Urinary bladder (tissue), 4 donors: ENCODE data around the gene HOXD1. TPM values are rescaled to one million over a fixed set of nuclear protein-coding genes. Genes with fewer than 3 reads are reported as not detected.

Source experiments
- DNase-seq: peaks from one replicate; pipeline ENCODE4 v3.0.0-alpha.2; 2015; ENCODE audit errors: extremely low spot score
- H3K27ac ChIP-seq: one replicate; pipeline ENCODE4 v1.5.1; 2013; ENCODE audit warnings: low read depth, mild to moderate bottlenecking, moderate library complexity
- H3K36me3 ChIP-seq: one replicate; pipeline ENCODE4 v1.6.1; 2013; ENCODE audit warnings: mild to moderate bottlenecking, moderate library complexity; ENCODE audit not compliant: insufficient read depth
- H3K4me1 ChIP-seq: one replicate; pipeline ENCODE4 v1.6.1; 2013; ENCODE audit warnings: mild to moderate bottlenecking, moderate library complexity; ENCODE audit not compliant: insufficient read depth
- H3K4me3 ChIP-seq: one replicate; pipeline ENCODE4 v1.5.1; 2013; ENCODE audit warnings: low read depth, low read length
- WGBS: extraction: QIAGEN DNeasy Blood & Tissue Kit; methylation state at CpG from one replicate; pipeline ENCODE4 v1.1.7; 2013; 5-methylcytosine and 5-hydroxymethylcytosine counted together
- polyA plus RNA-seq: library from polyadenylated mRNA; stranded (reverse); fragments of 200-250 nt; gene quantifications from one replicate; pipeline ENCODE4 v1.2.3, GENCODE V29; 2013
- total RNA-seq: library from RNA; depleted of rRNA; stranded (reverse); fragments of >200 nt; gene quantifications from one replicate; pipeline ENCODE4 v1.2.3, GENCODE V29; 2014
- donor health status: healthy with polysubstance abuse.
- donor health status: healthy.

HOXD1 gene
- total and polyA plus RNA-seq, 2 donors, result 0.90 to 1.4 TPM

DNA sequence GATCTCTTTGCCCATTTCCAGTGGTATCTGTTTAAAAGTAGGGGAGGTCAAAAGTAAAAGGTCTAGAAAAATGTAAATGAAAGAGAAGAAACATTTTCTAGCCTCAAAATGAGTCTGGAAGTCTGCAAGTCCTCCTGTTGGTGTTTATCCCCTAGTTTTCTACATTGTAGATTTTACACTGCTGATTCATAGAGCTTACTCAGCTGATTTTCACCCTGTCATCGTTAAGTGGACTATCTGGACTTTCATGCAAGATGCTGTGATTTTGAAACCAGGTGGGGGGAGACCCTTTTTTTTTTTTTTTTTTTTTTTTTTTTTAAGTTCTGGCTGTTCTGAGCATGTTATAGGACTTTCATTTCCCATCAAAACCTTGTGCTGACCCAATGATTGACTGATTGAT lies 21.1 kb upstream of the HOXD1 start:
- Histone ChIP-seq H3K27ac (no peak overlapping the region), H3K4me3 (no peak overlapping the region), H3K4me1 (no peaks in the 10 kb centered on the region), H3K36me3 (no peaks in the 10 kb centered on the region)
- DNase-seq, result no peak
- WGBS, result 73% methylated on average over 1 of the region's 1 CpG

- H3K4me1 ChIP-seq, result no peaks in the 10 kb centered on the region
- DNase-seq, result no peak
- H3K27ac ChIP-seq, result no peak overlapping the region
- 77% methylated on average over 5 of the region's 5 CpGs for WGBS
- H3K36me3 ChIP-seq, result no peaks in the 10 kb centered on the region
- no peak overlapping the region for H3K4me3 ChIP-seq
Observed at GRCh38 chr2:176169181-176169580, 19.3 kb upstream of the HOXD1 start.

DNA sequence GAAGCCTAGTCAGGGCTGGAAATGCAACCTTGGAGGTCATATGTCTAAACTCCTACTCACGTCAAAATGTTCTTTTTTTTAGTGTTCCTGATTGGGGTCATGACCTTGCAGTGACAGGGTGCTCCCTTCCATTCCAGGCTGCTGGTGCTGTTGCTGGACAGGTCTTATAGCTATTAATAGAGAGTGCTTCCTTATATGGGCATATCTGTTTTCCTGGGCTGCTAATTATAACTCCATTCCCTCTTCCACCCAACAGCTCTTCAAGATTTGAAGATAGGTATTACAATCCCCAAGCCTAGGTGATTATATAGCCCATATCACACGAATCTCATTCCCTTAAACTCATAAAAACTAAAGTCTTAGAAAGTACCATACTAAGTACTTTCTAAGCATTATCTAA lies 18.8 kb upstream of the HOXD1 start:
- no peak for DNase-seq
- WGBS, result 69% methylated on average over 2 of the region's 2 CpGs

DNA sequence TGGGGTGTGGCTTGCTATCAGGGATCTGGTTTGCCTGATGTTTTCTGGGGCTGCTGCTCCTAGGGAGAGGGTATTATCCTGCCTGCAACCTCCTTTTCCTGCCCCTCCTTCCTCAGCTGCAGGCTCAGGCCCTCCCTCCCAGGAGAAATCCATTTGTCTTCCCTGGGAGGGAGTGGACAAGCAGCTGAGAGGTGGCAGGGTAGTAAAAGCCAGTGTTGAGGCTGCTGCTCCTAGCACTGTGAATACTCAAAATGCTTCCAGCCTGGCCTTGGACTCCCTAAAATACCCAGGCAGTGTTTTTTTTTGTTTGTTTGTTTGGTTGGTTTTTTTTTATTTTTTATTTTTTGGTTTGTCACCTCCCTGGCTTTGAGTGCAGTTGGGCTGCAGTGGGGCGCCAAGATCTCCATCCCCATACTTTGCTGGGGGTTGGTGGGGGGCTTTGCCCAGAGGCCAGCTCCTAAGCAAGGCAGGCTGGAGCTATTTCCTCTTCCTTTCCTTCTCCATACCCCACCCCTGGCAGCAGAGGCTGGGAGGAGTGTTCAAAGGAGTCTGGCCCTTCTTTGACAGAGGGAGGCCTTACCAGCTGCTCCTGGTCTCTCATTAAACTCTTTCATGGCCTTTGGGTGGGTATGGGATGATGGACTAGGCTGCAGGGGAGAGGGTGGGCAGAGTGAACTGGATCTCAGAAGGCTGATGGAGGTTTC lies 17.7 kb upstream of the HOXD1 start:
- Histone ChIP-seq H3K4me1 (no peaks in the 10 kb centered on the region), H3K27ac (no peak overlapping the region), H3K4me3 (no peak overlapping the region), H3K36me3 (no peaks in the 10 kb centered on the region)
- DNase-seq, result no peak
- WGBS, result 90% methylated on average over 1 of the region's 1 CpG

More for the DNA sequence above, 18.8 kb upstream of the HOXD1 start:
- Histone ChIP-seq H3K4me3 (no peak overlapping the region), H3K4me1 (no peaks in the 10 kb centered on the region), H3K36me3 (no peaks in the 10 kb centered on the region), H3K27ac (no peak overlapping the region)

- DNase-seq, result no peak
- no peaks in the 10 kb centered on the region for H3K36me3 ChIP-seq
- H3K4me3 ChIP-seq, result no peak overlapping the region
- 11% methylated on average over 51 of the region's 51 CpGs for WGBS
- H3K4me1 ChIP-seq, result no peaks in the 10 kb centered on the region
- H3K27ac ChIP-seq, result no peak overlapping the region
Observed at GRCh38 chr2:176171351-176172006, 17.0 kb upstream of the HOXD1 start.

GRCh38 chr2:176172007-176172894 lies 16.2 kb upstream of the HOXD1 start:
- Histone ChIP-seq H3K4me1 (no peaks in the 10 kb centered on the region), H3K36me3 (no peaks in the 10 kb centered on the region), H3K27ac (no peak overlapping the region), H3K4me3 (no peak overlapping the region)
- no peak for DNase-seq
- 22% methylated on average over 60 of the region's 60 CpGs for WGBS

DNA sequence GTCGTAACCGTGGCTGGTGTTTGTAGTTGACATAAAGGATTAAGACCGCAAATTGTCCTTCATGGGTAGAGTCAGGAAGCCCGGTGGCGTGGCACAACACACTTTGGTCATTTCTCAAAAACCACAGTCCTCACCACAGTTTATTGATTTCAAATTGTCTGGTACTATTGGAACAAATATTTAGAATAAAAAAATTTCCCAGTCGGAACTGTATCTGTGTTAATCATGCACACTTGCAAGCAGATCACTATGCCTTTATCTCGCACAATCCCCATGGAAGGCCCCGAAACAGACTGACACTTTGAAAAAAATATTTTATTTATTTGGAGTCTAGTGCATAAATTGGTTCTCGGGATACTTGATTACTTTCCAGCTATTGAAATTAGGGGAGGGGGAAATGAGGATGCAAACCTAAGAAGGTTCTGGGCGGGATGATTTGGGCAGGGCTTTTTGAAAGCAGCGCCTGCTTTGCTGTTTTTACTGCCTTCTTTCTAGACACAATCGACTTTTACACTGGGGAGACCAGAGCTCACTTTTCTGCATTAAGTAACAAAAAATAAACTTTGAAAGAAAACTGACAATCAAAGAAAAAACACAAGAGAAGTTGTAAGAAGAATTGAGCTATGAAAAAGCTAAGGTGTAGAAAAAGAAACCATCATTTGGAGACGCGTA lies 15.4 kb upstream of the HOXD1 start:
- H3K27ac ChIP-seq, result no peak overlapping the region
- H3K36me3 ChIP-seq, result no peaks in the 10 kb centered on the region
- no peaks in the 10 kb centered on the region for H3K4me1 ChIP-seq
- DNase-seq, result no peak
- WGBS, result 41% methylated on average over 14 of the region's 14 CpGs
- H3K4me3 ChIP-seq, result no peak overlapping the region

DNA sequence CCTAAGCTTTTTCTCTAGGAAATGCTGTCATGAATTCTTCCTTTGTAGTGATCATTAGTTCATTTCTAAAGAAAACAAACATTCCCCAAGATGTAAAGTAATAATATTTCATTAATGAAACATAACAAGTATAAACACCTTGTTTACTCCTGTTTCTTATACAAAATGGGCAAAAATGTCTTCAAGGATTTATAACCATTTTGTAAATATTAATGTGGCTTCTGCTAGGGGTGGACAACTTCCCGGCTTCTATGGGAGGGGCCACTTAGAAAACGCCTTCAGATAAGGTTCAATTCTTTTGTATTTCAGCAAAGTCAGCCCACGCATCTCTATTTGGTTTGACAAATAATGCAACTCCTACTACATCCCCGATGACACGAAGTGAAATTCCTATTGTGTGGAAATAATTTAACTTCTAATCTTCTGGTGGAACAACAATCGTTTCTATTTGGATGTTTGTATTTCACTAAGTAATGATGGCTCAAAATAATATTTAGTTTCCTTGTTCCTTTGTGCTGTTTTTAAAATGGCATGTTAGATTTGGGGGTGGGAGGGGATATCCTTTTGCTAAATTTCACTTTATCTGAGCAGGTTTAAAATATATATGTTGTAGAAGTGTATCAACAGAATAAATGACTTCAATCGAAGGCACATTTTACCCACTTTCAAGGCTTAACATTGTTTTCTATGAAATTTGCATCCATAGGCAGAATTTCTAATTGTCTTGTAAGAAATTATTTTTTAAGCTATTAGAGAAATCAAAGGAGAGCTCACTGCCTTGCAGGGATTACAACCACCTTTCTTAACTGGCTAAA lies 14.7 kb upstream of the HOXD1 start:
- Histone ChIP-seq H3K4me1 (no peaks in the 10 kb centered on the region), H3K36me3 (no peaks in the 10 kb centered on the region), H3K27ac (no peak overlapping the region), H3K4me3 (no peak overlapping the region)
- DNase-seq, result no peak
- 28% methylated on average over 7 of the region's 7 CpGs for WGBS

GRCh38 chr2:176174382-176174823 lies 14.1 kb upstream of the HOXD1 start:
- no peak overlapping the region for H3K27ac ChIP-seq
- H3K4me3 ChIP-seq, result no peak overlapping the region
- DNase-seq, result no peak
- WGBS, result 18% methylated on average over 14 of the region's 14 CpGs
- no peaks in the 10 kb centered on the region for H3K36me3 ChIP-seq
- no peaks in the 10 kb centered on the region for H3K4me1 ChIP-seq

GRCh38 chr2:176174824-176175708 lies 13.4 kb upstream of the HOXD1 start:
- no peak overlapping the region for H3K27ac ChIP-seq
- no peak overlapping the region for H3K4me3 ChIP-seq

DNA sequence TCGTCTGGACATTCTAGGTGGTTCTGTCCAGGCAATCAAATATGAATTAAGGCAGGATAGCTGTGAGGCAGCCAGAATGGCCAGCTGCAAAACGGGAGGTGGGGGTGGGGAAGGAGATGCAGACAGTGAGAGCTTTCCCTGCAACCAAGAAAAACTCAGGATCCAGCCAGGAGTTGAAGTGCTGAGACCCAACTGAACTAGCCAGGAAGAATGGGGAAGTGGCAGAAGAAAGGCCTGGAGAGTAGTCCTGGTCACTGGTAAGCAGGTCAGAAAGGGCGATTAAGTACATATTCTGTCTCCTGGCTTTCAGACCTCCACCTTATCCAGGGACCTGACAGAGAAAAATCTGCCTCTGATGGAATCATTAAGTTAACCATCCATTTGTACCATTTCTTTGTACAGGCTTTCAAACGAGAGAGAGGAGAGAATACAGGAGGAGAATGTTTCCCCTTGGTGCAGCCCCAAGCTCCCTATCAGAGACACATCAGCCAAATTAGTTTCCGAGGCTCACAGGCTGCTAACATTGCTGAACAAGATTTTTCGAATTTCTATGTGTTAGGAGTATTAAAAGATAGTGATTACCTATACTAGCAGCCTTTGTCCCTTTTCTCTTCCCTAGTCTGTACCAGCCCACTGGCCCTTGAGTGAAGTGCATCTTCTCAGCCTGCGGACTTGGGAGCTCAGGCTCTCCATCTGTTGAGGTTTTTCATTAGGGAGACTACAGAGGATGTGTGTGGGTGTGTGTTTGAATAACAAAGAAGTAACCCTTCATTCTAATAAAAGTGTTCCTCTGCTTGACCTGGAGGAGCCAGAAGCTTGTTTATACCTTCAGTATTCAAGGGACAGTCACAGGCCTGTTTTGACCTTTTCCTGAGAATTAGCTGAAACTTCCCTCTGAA lies 12.5 kb upstream of the HOXD1 start:
- no peak for DNase-seq
- 85% methylated on average over 7 of the region's 7 CpGs for WGBS
- H3K27ac ChIP-seq, result no peak overlapping the region
- H3K4me3 ChIP-seq, result no peak overlapping the region
- no peaks in the 10 kb centered on the region for H3K4me1 ChIP-seq
- H3K36me3 ChIP-seq, result no peaks in the 10 kb centered on the region

More at GRCh38 chr2:176174824-176175708, 13.4 kb upstream of the HOXD1 start:
- 31% methylated on average over 47 of the region's 47 CpGs for WGBS
- H3K36me3 ChIP-seq, result no peaks in the 10 kb centered on the region
- no peak for DNase-seq
- H3K4me1 ChIP-seq, result no peaks in the 10 kb centered on the region
